ENCODE measurements around the gene EWSR1. TPM values are rescaled to one million over a fixed set of nuclear protein-coding genes. Genes with fewer than 3 reads are reported as not detected.

Gene EWSR1
- total RNA-seq, 1 donor from 2014 or later = 281 TPM

GRCh38 chr22:29254286-29254660 lies 13.8 kb upstream of the EWSR1 start:
- H3K27me3 ChIP-seq = no peaks in the 10 kb centered on the region
- no peak for DNase-seq (ENCODE audit: low spot score)
- no peak overlapping the region for H3K9ac ChIP-seq
- Mint-ChIP-seq H3K27ac (no peak overlapping the region), H3K27me3 (ENCODE audit: insufficient read depth, low read depth) (no peaks in the 10 kb centered on the region), H3K4me3 (no peak overlapping the region), H3K36me3 (peaks cover 8% of the 10 kb centered on the region), H3K4me1 (no peaks in the 10 kb centered on the region), H3K9me3 (no peaks in the 10 kb centered on the region)
- H3K9me3 ChIP-seq (ENCODE audit: low read depth) = no peaks in the 10 kb centered on the region
- H3K4me3 ChIP-seq = no peak overlapping the region
- H3K36me3 ChIP-seq = no peaks in the 10 kb centered on the region
- no peaks in the 10 kb centered on the region for H4K20me1 ChIP-seq (ENCODE audit: low read depth)
- H3K4me1 ChIP-seq = peaks cover 8% of the 10 kb centered on the region
- no peak overlapping the region for H3K27ac ChIP-seq
- no peak overlapping the region for H2AFZ ChIP-seq (replicated peaks)
- H3K79me2 ChIP-seq (ENCODE audit: low read depth) = no peaks in the 10 kb centered on the region
- TF ChIP-seq EZH2phosphoT487 (IDR thresholded peaks at IDR 0.05) (no peak), EZH2 (IDR thresholded peaks at IDR 0.05) (no peak), CTCF (IDR thresholded peaks at IDR 0.05) (no peak)
- no peaks in the 10 kb centered on the region for H3F3A ChIP-seq (ENCODE audit: low read depth)
- no peak overlapping the region for H3K4me2 ChIP-seq

DNA sequence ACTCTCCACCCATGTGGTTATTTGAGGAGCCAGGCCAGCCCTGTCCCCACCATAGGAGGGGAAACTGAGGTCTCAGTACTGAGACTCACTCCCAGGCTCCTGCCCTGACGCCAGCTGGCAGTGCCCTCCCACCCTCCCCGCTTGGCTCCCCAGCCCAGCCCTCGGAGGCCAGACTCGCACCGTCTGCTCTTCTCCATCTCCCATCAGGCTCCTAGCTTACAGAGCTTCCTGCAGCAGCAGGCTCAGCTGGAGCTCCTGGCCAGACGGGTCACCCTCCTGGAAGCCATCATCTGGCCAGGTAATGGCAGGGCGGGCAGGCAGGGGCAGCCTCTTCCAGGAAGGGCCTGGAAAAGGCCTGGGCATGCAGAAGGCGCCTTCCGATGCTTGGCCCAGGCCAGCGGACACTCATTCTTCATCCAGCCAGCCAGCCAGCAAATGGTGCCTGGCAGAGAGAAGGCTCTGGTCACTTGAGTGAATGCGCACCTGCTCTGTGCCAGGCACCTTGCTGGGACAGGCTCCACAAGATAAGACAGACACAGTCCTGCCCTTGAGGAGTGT lies 12.9 kb upstream of the EWSR1 start:
- Histone ChIP-seq H3K9me3 (ENCODE audit: low read depth) (no peaks in the 10 kb centered on the region), H3F3A (ENCODE audit: low read depth) (no peaks in the 10 kb centered on the region), H3K36me3 (no peaks in the 10 kb centered on the region), H3K9ac (no peak overlapping the region), H3K4me2 (no peak overlapping the region), H2AFZ (replicated peaks) (no peak overlapping the region), H3K27ac (no peak overlapping the region), H3K27me3 (no peaks in the 10 kb centered on the region), H3K79me2 (ENCODE audit: low read depth) (no peaks in the 10 kb centered on the region), H4K20me1 (ENCODE audit: low read depth) (peaks cover 3% of the 10 kb centered on the region), H3K4me3 (no peak overlapping the region), H3K4me1 (peaks cover 8% of the 10 kb centered on the region)
- DNase-seq (ENCODE audit: low spot score) = no peak
- Mint-ChIP-seq H3K27me3 (ENCODE audit: insufficient read depth, low read depth) (no peaks in the 10 kb centered on the region), H3K4me1 (no peaks in the 10 kb centered on the region), H3K27ac (peak overlapping the region; percentile 4), H3K9me3 (no peaks in the 10 kb centered on the region), H3K36me3 (peaks cover 7% of the 10 kb centered on the region), H3K4me3 (no peak overlapping the region)
- no peak for TF ChIP-seq EZH2phosphoT487 (IDR thresholded peaks at IDR 0.05)
- TF ChIP-seq EZH2 (IDR thresholded peaks at IDR 0.05) = no peak
- no peak for TF ChIP-seq CTCF (IDR thresholded peaks at IDR 0.05)

- no peaks in the 10 kb centered on the region for H3K4me1 Mint-ChIP-seq
- no peak overlapping the region for H3K9ac ChIP-seq
- H3K27me3 Mint-ChIP-seq (ENCODE audit: insufficient read depth, low read depth) = no peaks in the 10 kb centered on the region
- no peak for DNase-seq (ENCODE audit: low spot score)
- no peak overlapping the region for H3K4me3 ChIP-seq
- no peak overlapping the region for H3K27ac ChIP-seq
- H3K9me3 Mint-ChIP-seq = no peaks in the 10 kb centered on the region
- peaks cover 6% of the 10 kb centered on the region for H3F3A ChIP-seq (ENCODE audit: low read depth)
- no peak overlapping the region for H3K27ac Mint-ChIP-seq
- no peaks in the 10 kb centered on the region for H3K36me3 ChIP-seq
- no peak overlapping the region for H3K4me2 ChIP-seq
- H3K27me3 ChIP-seq = no peaks in the 10 kb centered on the region
- H3K9me3 ChIP-seq (ENCODE audit: low read depth) = no peaks in the 10 kb centered on the region
- peaks cover 3% of the 10 kb centered on the region for H4K20me1 ChIP-seq (ENCODE audit: low read depth)
- H3K4me3 Mint-ChIP-seq = no peak overlapping the region
- H3K4me1 ChIP-seq = peaks cover 8% of the 10 kb centered on the region
- H2AFZ ChIP-seq (replicated peaks) = no peak overlapping the region
- peaks cover 5% of the 10 kb centered on the region for H3K36me3 Mint-ChIP-seq
- H3K79me2 ChIP-seq (ENCODE audit: low read depth) = no peaks in the 10 kb centered on the region
- TF ChIP-seq CTCF (IDR thresholded peaks at IDR 0.05) (no peak), EZH2phosphoT487 (IDR thresholded peaks at IDR 0.05) (no peak), EZH2 (IDR thresholded peaks at IDR 0.05) (no peak)
These were observed 11.3 kb upstream of the EWSR1 start for GRCh38 chr22:29256606-29257325.
